Fibroblast of upper back skin (primary cell): ENCODE measurements around the gene EFNA5.

Experiments used
- DNase-seq: peaks from one replicate; pipeline ENCODE4 v3.0.0-alpha.2; 2013

EFNA5 gene

DNA sequence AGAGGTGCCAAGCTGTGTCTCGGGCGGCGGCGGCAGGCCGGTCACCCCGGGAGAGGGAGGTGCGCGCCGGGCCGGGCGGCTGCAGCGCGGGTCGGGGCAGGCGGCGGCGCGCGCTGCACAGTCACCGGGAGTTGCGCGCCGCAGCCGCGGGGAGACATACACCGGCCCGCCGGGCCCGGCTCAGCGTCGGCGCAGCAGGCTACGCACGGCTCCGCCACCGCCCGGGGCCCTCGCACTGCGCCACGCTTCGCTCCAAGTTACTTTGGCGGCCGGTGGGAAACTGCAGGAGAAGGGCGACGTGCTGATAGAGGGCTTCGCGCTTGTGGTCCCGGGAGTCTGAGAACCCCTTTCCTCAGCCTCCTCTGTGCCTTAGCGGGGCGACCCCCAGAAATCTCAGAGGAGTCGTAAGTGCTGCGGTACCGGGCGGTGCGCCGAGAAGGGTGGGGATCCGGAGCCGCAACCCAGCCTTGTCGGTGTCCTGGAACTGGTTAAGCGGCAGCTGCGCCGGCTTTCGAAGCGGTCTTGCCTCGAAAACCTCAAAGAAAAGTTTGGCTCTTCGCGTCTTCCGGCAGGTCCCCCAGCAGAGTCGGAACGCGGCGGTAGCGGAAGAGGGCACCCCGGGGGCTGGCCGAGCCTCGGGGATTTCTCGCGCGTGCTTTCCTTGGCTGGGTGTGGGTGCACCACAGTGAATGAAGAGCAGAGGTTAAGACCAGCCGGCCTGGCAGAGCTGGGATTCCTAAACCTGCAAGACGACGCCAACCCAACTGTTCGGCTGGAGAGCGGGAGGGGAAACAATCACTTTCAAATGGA lies at the start of gene EFNA5:
EFNA5 (minus strand) TSS at position 6 of the 810 bp plus-strand sequence.
- DNase-seq: peak; percentile 34

DNA sequence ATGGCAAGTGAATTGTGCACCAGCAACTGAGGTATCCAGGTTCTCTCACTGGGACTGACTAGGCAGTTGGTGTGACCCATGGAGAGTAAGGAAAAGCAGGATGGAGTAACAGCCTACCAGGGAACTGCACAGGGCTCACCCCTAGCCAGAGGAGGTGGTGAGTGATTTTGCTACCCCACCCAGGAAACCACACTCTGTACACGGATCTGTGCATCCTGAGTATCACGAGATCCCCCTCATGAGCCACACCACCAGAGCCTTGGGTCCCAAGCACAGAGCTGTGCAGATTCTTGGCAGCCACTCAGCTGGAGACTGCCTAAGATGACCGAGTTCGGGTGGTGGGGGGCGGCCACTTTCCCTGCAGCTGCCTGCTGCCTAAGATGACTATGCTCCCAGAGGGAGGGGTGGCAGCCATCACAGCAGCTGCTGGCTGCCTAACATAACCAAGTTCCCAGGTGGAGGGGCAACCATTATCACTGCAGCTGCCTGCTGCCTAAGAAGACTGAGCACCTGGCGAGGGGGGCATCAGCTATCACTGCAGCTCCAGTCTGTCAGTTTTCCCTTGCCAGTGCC lies 48.4 kb upstream of the EFNA5 start:
- no peak for DNase-seq

DNA sequence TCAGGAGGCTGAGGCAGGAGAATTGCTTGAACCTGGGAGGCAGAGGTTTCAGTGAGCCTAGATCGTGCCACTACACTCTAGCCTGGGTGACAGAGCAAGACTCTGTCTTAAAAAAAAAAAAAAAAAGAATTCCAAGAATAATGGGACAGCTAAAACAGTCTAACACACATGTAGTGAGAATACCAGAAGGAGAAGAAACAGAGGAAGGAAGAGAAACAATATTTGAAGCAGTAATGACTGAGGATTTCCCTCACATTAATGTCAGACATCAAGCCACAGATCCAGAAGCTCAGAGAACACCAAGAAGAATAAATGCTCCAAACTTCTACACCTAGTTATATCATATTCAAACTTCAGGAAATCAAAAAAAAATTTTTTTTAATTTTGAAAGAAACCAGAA lies 47.1 kb upstream of the EFNA5 start:
- no peak for DNase-seq

DNA sequence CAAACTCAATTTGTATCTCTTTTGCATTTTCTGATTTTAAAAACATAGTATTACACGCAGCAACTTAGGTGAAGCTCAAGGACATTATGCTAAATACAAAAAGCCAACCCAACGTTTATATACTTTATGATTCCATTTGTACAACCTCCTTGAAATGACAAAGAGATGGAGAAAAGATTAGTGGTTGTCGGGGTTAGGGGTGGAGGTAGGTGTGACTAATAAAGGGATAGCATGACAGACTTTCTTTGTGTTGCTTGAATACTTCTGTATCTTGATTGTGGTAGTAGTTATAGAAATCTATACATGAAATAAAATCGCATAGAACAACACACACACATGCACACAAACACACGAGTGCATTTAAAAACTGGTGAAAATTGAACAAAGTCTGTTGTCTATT lies 42.5 kb upstream of the EFNA5 start:
- DNase-seq: no peak

DNA sequence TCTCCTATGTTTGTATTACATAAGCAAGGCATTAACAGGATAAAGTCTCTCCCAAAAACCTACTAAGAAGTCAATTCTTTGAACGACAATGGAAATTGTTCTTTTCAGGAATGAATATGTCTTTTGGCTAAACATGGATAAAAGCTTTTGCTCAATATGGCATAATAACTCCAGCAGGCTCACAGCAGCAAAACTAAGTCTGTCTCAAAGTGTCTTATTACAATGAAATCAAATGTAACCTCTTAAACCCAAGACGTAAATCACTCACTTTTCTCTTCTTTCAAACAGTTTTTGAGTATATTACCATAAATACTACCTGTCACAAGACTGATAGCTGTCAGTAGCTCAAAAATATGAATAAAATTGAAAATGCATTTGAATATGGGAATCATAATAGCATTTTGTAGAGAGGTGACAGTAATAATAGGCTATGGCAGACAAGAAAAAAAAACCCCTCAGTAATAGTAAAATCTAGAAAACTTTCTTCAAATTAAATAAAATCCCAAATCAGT lies 41.7 kb upstream of the EFNA5 start:
- DNase-seq: no peak

DNA sequence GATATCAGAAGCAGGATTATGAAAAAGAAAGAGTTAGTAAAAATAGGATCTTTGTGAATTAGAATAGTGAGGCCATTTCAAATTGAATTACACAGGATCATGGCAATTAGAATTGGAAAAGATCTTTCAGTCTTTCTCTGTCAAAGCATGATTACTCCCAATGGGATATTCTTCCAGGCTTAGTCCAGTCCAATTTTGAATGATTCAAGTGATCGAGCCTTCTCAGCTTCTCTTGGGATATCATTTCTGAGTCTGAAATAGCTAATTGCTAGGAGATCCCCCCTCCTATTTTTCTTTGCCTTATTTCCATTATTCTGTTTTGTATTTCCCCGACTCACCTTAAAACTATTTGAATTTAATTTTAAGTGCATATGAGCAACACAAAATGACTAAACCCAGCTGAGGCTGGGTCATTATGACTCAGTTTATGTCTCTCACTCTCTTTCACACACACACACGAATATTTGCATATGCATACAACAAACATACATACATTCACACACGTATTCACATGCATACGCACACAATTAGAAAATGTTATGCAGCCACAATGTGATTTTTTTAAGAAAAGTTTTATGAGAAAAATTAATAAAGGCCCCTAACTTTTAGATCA lies 34.8 kb upstream of the EFNA5 start:
- peak; percentile 65 for DNase-seq

DNA sequence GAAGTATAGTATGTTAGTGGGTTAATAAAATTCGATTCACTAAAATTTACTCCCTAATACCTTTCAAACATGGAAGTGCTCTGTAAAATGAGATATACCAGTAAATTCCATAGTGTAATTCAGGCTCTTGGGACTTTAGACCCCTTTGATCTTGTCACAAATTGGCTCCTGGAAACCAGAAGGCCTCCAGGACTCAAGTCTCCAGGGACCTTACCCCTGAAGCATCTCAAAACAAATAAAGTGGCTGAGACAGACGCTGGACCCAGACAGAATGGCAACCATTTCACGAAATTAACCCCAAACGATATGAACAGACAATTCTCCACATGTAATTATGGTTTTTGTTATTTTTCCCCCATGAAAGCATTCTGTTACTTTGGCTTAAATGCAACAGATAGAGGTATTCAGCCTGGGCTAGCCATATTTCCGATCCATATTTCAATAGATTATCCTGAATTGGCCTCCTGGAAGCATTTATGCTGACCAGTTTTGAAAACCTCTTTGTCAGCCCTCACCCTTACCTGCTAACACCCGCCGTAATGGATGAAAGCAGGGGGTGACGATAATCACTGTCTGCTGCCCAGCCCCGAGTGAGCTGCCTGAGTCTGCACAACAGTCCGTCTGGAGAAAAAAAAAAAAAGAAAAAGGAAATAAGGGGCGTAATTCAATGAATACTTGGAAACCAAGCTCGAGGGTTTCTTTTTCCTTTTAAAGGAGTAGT lies 34.1 kb upstream of the EFNA5 start:
- DNase-seq: peak; percentile 10

DNA sequence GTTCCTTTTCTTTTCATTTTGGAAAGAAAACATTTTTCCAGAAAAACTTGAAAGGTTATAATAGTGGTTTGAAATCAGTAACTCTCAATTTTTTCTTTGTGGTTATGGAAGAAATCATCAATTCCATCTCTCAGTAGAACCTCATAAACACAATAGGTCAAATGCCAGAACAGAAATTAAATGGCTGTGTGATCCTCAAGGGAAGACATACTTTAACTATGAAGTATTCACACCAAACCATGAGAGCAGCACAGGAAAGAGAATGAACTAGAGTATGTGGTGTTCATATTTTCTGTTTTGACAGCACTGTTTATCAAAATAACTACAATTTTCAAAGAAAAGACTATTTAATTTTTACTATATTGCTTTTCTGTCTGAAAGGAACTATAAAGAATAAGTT lies 29.7 kb upstream of the EFNA5 start:
- peak; percentile 52 for DNase-seq

DNA sequence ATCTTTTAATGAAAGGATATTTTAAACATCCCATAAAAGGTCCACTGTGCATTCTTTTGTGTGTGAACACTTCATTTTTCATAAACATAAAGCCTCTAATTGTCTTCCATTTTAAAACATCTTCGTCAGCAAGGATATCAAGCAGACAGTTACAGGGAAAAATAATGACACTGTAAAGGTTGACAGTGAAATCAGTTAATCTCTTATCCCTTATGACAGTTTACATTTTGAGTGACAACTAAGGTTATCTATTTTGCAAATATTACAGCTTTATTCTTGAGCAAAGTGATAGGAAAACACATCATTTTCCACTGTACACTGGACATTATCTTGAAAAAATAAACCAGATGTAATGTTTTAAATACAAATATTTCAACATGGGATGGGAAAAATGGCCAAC lies 28.7 kb upstream of the EFNA5 start:
- no peak for DNase-seq

DNA sequence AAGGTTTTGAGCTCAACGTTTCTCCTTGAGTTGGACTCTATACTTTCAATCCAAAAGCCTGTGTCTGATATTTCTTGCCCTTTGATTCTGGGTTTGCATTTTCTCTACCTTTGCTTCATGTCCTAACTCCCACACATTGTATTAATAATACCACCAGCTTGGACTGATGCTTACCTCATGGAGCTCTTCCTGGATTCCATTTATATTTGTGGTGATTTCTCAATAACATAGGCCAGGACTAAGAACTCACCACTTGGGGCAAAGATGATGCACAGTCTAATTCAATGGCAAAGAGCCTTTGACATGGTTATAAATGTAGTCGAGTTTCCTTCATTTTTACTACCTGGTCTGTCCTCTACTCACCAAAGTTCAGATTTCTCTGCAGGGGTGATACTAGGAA lies 27.5 kb upstream of the EFNA5 start:
- DNase-seq: peak; percentile 67

DNA sequence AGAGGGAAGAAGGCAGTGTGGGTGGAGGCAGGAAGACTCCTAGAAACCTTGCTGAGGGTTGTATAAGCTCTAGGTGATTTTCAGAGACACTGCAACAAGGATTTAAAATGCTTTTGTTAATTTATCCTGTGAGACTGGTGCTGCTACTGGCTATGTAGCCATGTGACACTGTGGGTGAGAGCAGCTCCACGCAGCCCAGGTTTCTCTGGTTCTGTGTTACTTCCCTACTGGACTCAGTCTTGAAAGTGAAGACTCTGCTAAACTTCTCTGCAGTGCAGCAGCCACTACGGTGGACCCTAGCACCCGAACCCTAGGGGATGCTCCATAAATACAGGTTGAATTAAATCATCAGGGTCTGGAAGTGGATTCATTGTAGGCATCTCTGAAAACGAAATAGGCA lies 25.8 kb upstream of the EFNA5 start:
- DNase-seq: no peak

DNA sequence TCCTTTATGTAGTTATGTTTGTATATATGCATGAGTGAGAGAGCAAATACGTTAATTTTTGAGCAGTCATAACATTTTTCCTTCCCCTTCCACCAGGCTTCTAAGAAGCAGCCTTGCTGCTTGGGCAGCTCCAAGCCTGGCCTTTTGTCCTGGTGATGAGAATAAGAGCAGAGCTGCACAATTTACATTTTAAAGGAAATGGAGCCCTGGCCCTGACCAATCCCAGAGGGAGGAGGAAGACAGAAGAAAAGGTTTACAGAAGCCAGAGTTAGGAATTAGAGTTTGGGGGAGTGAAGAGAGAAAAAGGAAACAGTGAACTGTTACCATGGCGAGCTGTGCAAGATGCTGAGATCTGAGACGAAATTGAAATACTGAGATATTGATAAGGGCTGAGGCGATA lies 25.3 kb upstream of the EFNA5 start:
- DNase-seq: no peak

DNA sequence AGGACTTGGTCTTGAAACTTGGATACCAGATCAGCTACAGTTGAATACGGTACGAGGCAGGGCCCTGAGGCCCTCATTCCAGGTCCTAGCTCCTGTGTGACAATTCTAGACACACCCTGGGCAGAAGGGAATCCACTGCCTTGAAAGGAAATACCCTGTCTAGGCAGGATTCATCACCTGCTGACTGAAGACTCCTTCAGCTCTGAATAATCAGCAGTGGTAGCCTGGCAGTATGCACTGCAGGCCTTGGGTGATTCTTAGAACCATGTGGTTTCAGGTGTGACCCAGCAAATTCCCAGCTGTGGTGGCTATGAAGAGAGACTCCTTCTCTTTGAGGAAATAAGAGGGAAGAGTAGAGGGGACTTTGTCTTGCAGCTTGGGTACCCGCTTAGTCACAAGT lies 17.2 kb upstream of the EFNA5 start:
- no peak for DNase-seq

DNA sequence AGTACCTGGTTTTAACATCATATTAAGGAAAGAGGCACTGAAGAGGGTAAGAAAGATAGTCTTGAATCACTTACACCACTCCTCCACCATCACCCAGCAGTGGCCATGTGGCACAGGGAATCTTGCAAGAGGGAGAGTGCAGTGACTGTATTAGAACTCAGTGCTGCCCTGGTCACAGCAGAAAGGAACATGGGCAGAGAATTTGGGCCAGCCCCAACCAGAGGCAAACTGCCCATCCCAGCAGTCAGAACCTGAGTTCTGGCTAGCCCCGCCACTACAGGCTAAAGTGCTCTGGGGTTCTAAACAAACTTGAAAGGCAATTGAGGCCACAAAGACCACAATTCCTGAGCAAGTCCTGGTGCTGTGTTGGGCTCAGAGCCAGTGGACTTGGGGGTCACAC lies 16.7 kb upstream of the EFNA5 start:
- DNase-seq: no peak

DNA sequence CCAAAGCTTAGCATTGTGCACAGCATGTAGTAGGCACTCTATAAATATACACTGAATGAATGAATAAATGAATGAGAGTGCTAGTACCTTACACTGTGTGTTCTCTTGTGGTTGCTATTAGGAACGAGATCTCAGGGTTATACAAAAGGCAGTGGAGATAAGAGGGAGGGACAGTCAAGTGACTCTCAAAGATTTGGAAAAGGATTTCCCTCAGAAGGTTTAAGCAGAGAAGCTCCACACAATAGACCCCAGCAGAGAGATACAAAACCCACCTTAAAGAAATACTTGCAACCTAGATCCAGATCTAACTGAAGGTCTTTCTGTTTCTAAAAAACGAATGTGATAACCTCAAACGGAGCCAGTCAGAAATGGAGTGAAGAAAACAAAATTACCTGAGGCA lies 11.8 kb upstream of the EFNA5 start:
- DNase-seq: no peak

DNA sequence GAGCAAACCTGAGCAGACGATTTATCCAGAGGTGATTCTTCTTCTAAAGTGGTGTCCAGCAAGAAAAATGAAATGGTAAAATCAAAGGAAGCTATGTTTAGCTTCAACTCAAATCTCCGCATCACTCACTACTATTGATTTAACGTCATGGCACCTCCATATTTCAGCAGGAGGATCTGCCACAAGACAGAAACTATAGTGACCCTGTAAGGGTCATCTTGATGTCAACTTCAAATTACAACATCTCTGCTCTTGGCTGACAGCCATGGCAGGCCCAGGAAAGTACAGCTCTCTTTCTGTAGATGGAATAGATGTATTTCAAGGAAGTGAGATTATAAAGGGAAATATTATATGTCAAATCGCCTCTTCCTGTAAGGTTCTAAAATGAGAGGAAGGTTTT lies 10.1 kb upstream of the EFNA5 start:
- DNase-seq: no peak

DNA sequence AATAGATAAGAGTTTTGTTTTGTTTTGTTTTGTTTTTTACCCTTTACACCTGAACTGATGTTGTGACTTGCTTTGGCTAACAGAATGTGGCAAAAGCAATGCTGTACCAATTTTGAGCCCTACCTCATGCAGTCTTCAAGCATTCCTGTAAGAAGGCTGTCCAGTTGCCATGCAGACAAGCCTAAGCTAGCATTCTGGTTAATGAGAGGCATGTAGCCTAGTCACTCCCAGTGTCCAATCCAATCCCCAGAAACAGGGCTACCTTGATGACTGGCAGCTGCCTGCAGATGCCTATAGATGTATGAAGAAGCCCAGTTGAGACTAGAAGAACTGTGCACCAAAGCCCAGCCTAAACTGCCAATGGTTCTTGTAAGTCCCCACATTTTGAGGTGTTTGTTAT lies 9.4 kb upstream of the EFNA5 start:
- DNase-seq: no peak

DNA sequence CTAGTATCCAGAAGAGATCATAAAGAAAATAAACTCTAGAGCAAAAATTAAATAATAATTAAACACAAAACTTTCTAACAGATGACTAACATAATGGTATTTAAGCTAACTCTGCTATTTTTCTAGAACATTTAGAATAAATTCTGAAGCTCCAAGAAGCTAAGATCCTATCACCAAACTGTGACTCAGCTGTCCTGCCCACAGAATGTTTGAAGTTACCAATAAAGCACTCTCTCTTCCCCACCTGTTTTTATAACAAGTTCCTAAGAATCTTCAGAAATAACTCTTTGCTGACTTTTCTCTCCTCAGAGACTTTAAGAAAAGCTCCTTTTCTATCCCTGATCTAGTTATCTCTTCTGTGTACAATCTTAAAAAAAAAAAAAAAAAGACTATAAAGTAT lies 6.0 kb upstream of the EFNA5 start:
- DNase-seq: peak; percentile 25

DNA sequence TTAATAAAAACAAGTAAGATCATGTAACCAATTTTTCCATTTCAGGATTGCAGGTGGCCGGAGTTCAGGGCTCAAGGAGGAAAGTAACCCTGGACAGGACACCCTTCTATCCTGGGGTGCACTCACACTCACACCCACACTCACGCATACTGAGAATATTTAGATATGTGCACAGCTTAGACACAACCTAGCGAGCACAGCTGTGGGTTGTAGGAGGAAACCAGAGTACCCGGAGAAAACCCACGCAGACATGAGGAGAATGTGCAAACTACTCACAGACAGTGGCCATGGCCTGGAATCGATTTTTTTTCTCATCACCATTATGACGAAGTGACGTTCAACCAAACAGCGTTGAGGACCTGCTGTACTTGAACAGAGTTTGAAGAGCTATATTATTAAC lies 4.5 kb upstream of the EFNA5 start:
- no peak for DNase-seq

DNA sequence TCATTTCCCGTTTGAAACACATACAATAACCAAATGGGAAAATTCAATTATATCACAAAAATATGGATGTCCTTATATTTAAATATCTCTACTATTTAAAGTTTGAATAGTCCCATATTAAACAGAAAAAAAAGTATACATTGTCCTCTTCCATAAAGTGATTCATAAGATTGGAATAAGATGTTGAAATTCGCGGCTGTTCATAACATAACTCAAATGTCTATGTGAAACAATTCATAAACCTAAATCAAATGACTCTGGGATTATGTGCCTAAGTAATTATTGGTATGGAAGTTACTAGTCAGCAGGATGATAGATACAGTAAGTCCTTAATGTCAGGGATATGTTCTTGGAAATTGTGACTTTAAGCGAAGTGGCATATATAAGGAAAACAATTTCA lies 3.9 kb upstream of the EFNA5 start:
- DNase-seq: peak; percentile 72

DNA sequence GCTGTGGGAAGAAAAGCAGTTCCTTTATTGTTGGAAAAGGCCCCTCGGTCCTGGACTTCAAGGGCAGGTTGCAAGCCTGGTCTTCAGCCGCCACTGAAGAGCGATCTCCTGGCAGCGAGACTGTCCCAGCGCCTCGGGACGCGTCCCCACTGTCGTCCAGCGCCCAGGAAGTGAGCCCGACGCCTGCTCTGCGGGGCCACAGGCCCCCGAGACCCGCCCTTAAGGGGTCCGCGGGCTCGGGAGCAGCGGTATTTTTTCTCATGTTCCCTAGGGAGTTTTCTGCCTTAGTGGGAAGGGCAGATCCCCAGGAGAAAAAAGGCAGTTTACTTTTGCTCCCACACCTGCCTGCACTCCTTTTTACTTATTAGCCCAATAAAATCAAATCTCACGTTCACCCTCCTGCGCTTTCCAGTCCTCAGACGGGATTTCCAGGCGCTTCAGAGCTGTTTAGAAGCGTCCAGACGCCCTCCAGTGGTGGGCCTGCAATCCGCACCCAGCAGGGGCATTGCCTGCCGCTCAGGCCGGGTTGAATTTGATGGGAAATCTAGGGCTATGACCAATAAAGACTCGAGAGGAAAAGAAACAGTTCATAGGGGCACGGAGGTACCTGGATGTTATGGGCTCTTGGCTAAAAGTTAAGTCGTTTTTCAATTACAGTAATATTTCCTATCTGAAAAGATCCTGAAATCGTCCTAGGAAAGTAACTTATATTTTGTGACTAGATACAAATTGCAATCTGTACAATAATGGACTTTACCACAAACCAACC lies 2.8 kb upstream of the EFNA5 start:
- DNase-seq: peak; percentile 88

DNA sequence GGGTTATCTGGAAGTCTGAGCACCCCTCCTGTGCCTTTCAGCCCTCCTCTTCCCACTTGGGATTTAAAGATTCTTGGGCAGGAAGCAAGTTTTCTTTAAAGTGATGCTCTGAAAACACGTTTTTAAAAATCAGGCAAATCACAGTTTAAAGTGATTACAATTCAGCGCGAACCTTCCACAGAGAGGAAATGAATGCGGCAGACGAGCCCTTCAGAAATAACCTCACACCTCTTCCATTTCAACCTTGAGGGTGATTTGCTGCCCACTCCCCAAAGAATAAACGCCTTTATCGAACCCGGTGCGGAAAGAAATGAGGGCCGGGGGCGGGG lies 2.3 kb upstream of the EFNA5 start:
- DNase-seq: peak; percentile 10
